Measurements from ENCODE around the gene PDZD2. TPM values are rescaled to one million over a fixed set of nuclear protein-coding genes. Genes with fewer than 3 reads are reported as not detected.

PDZD2 gene
- total and polyA plus RNA-seq, 2 donors (not counting 3 experiments of a cell fraction or from before 2014, with no cell fraction given): 0.66 to 6.9 TPM

DNA sequence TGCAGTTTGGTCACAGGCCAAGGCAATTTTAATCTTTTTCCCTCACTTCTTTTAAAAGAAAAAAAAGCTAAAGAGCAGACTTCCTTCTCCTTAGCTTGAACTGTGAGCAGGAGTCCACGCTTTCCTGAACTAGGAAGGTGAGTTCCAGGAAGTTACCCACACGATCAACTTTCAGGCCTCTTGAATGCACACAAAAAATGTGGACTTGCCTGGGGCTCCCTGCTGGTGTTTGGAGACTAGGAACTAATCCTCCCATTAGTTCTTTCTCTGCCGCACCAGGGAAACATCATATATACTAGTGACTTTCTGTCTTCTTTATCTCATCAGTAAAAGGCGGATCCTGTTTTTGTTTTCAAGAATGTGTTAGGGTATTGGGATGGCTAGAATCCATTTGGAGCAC, 295.2 kb downstream of the PDZD2 start:
- no TSS peak for BruUV-seq (replicated peaks)
- CTCF ChIA-PET: interaction anchor here (0.9 kb wide), 1 partner anchor 148 kb away, joined by 3 read pairs; no protein-coding TSS in a partner anchor
- intact Hi-C loops (cut with micrococcal nuclease): no loop called here

More for the DNA sequence above, 295.2 kb downstream of the PDZD2 start:
- Histone ChIP-seq H3K4me1 (ENCODE audit: control insufficient read depth, extremely low read depth, insufficient read depth, low read length) (peaks cover 2% of the 10 kb centered on the region), H3K27ac (ENCODE audit: insufficient read depth, low read depth, low read length) (no peak overlapping the region), H3K4me2 (ENCODE audit: insufficient read depth, low read length) (no peak overlapping the region), H3K9me1 (replicated peaks; ENCODE audit: control insufficient read depth, extremely low read depth, insufficient read depth, low read length) (no peaks in the 10 kb centered on the region), H3K79me2 (ENCODE audit: control insufficient read depth, insufficient read depth, low read length) (no peaks in the 10 kb centered on the region), H3K36me3 (ENCODE audit: control insufficient read depth in 2 of 2, extremely low read depth in 1 of 2, insufficient read depth in 2 of 2, low read length in 2 of 2) (no peaks in the 10 kb centered on the region), H3K9me3 (replicated peaks; ENCODE audit: control insufficient read depth, insufficient read depth, low read length) (no peaks in the 10 kb centered on the region), H4K20me1 (replicated peaks; ENCODE audit: control insufficient read depth, extremely low read depth, insufficient read depth, low read length) (no peaks in the 10 kb centered on the region), H2AFZ (ENCODE audit: low read depth, low read length) (no peak overlapping the region), H3K27me3 (ENCODE audit: control insufficient read depth in 2 of 2, insufficient read depth in 2 of 2, low read length in 2 of 2) (no peaks in the 10 kb centered on the region), H3K4me3 (replicated peaks in 1 of 3; ENCODE audit: insufficient read depth in 1 of 3, low read depth in 1 of 3, low read length in 3 of 3) (no peak overlapping the region), H3K9ac (replicated peaks; ENCODE audit: extremely low read depth, insufficient read depth, low read length) (no peak overlapping the region)
- FAIRE-seq (no peak), DNase-seq (ENCODE audit: low read depth, low spot score) (no peak)
- dilution Hi-C loops (cut with MboI; ENCODE audit: extremely low pct_ligation_motif_present, low sequenced_read_pairs): no loop called here
- POLR2A ChIA-PET: no interaction called here
- no peak for TF ChIP-seq EZH2 (IDR thresholded peaks at IDR 0.05; ENCODE audit: borderline replicate concordance, low read depth, low read length, severe bottlenecking)
- no peak for TF ChIP-seq POLR2AphosphoS5 (IDR thresholded peaks at IDR 0.05; ENCODE audit: insufficient read depth, low read depth, low read length)
- TF ChIP-seq GATA2 (IDR thresholded peaks at IDR 0.05; ENCODE audit: insufficient read depth, insufficient read length, low read depth, low read length): no peak
- TF ChIP-seq, protein P1, sequence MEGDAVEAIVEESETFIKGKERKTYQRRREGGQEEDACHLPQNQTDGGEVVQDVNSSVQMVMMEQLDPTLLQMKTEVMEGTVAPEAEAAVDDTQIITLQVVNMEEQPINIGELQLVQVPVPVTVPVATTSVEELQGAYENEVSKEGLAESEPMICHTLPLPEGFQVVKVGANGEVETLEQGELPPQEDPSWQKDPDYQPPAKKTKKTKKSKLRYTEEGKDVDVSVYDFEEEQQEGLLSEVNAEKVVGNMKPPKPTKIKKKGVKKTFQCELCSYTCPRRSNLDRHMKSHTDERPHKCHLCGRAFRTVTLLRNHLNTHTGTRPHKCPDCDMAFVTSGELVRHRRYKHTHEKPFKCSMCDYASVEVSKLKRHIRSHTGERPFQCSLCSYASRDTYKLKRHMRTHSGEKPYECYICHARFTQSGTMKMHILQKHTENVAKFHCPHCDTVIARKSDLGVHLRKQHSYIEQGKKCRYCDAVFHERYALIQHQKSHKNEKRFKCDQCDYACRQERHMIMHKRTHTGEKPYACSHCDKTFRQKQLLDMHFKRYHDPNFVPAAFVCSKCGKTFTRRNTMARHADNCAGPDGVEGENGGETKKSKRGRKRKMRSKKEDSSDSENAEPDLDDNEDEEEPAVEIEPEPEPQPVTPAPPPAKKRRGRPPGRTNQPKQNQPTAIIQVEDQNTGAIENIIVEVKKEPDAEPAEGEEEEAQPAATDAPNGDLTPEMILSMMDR (IDR thresholded peaks at IDR 0.05; ENCODE audit: extremely low read depth in 1 of 2, insufficient read depth in 1 of 2, low read depth in 1 of 2, low read length in 2 of 2): no peak
- no peak for TF ChIP-seq MYC (IDR thresholded peaks at IDR 0.05; ENCODE audit: low read depth, low read length)
- TF ChIP-seq POLR2A (IDR thresholded peaks at IDR 0.05; ENCODE audit: low read depth, low read length): no peak
- TF ChIP-seq JUN (IDR thresholded peaks at IDR 0.05; ENCODE audit: borderline replicate concordance, insufficient read depth, insufficient read length, low read depth): no peak
- TF ChIP-seq FOS (IDR thresholded peaks at IDR 0.05; ENCODE audit: borderline replicate concordance, insufficient read depth, low read length): no peak
- TF ChIP-seq, protein P2, sequence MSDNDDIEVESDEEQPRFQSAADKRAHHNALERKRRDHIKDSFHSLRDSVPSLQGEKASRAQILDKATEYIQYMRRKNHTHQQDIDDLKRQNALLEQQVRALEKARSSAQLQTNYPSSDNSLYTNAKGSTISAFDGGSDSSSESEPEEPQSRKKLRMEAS (IDR thresholded peaks at IDR 0.05; ENCODE audit: insufficient read depth, insufficient read length): no peak

Measured in endothelial cell of umbilical vein (primary cell).